HFF-Myc (cell line): ENCODE measurements around the gene PLEKHG3.

Experiments
- DNase-seq: peaks from one replicate; pipeline ENCODE4 v3.0.0-alpha.2; 2011; ENCODE audit warnings: low read depth; ENCODE audit errors: extremely low read depth
- H3K4me3 ChIP-seq: replicated peaks from 2 replicates; pipeline ENCODE4 v1.5.1; 2011; ENCODE audit warnings: low read depth, mild to moderate bottlenecking, control low read depth, low read length
- CTCF ChIP-seq: IDR thresholded peaks from 2 replicates; pipeline ENCODE4 v1.5.1; 2012; ENCODE audit warnings: mild to moderate bottlenecking, low read depth, low read length, control low read depth; ENCODE audit errors: missing control alignments

PLEKHG3 gene

GRCh38 chr14:64692986-64693809 lies 11.0 kb upstream of the PLEKHG3 start:
- H3K4me3 ChIP-seq: no peak overlapping the region
- TF ChIP-seq CTCF: no peak

DNA sequence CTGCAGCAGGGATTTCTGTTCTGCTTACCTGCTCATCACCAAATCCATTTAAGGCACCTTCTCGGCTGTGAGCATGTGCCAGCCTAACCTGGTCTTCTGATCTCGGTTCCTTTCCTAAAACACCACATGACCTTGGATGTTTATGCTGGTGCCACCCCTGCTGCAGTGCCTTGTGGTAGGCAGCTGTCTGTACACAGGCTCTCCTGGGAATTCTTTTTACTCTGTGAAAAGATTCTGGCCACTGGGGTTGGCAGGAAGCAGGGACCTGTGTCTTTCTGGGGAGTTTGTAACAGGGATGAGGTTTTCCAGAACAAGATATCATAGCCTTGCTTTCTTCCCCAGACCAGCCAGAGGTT lies 10.4 kb upstream of the PLEKHG3 start:
- TF ChIP-seq CTCF: no peak
- no peak for DNase-seq
- no peak overlapping the region for H3K4me3 ChIP-seq

More at GRCh38 chr14:64692986-64693809, 11.0 kb upstream of the PLEKHG3 start:
- DNase-seq: no peak

DNA sequence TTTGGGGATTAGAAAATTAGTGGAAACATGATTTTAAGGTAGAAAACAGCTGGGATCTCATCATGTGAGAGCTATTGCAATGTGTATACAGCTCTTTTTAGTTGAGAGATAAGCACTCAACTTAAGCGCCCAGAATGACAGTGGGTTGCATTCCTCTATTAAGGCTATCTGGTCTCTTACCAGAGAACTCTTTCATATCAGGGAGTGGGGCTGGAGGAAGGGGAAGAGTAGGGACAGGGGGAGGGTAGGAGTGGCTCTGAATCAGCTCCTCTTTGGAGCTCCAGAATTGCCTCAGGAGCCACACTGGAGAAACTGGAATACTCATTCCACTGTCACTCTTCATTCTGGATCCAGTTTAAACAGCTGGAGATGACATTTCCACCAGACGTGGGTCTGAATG lies 9.2 kb upstream of the PLEKHG3 start:
- DNase-seq: no peak
- H3K4me3 ChIP-seq: no peak overlapping the region
- TF ChIP-seq CTCF: no peak

DNA sequence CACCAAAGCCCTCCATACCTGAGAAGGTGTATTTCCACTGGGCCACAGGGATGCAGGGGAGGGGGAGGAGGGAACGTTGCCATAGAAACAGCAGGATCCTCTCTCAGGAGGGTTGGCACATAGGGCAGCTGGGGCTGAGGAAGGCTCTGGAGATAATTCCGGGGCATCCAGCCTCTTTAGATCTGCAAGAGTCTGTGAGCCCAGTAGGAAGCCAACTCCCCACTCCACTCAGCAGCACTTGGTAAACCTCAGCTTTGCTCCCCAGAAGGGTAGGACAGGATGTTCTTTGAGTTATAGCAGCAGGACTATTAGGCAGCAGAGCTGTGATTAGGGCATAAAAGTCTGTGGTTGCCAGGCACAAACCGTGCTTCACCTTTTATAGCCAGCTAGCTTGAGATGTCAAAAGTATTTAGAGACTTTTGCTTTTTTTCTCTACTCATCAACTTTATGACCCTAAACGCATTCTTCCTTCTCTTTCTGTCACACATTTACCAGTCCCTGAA lies 7.8 kb upstream of the PLEKHG3 start:
- no peak for DNase-seq
- H3K4me3 ChIP-seq: no peak overlapping the region
- TF ChIP-seq CTCF: no peak

DNA sequence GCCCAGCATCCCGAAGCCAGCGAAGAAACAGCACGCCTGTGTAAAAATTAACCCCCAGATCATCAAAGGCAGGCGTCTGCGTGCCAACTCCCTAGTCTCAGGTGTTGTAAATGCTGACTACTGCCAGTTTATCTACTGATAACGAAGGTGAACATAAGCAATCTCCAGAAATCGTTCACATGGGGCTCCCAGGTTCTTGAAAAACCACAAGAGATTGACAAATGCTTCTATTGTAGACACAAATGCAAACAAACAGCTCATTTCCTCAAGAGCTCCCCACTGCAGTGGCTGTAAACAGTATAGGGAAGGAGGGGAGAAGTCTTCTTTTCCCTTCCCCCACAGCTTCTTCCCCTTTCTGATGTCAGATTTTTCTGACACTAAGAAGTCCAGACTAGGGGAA lies 5.3 kb upstream of the PLEKHG3 start:
- DNase-seq: no peak

DNA sequence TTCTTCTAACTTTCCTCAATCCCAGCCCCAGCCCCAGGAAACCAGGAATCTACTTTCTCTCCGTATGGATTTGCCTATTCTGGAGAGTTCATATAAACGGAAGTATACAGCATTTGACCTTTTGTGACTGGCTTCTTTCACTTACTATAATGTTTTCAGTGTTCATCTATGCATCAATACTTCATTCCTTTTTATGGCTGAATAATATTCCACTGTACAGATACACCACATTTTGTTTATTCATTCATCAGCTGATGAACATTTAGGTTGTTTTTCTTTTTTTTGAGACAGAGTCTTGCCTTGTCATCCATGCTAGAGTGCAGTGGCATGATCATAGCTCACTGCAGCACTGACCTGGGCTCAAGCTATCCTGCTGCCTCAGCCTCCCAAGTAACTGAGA lies 3.9 kb upstream of the PLEKHG3 start:
- DNase-seq: no peak
- no peak overlapping the region for H3K4me3 ChIP-seq
- no peak for TF ChIP-seq CTCF

More for the DNA sequence above, 5.3 kb upstream of the PLEKHG3 start:
- TF ChIP-seq CTCF: no peak
- no peak overlapping the region for H3K4me3 ChIP-seq
